ENCODE data around the gene POLR3F. TPM values are rescaled to one million over a fixed set of nuclear protein-coding genes. Genes with fewer than 3 reads are reported as not detected.

Gene POLR3F, protein sequence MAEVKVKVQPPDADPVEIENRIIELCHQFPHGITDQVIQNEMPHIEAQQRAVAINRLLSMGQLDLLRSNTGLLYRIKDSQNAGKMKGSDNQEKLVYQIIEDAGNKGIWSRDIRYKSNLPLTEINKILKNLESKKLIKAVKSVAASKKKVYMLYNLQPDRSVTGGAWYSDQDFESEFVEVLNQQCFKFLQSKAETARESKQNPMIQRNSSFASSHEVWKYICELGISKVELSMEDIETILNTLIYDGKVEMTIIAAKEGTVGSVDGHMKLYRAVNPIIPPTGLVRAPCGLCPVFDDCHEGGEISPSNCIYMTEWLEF
- total RNA-seq (2022; extraction: Qiagen RNA extraction) = 14.0 to 25.0 TPM (median 14.3 TPM) in 5 replicates

DNA sequence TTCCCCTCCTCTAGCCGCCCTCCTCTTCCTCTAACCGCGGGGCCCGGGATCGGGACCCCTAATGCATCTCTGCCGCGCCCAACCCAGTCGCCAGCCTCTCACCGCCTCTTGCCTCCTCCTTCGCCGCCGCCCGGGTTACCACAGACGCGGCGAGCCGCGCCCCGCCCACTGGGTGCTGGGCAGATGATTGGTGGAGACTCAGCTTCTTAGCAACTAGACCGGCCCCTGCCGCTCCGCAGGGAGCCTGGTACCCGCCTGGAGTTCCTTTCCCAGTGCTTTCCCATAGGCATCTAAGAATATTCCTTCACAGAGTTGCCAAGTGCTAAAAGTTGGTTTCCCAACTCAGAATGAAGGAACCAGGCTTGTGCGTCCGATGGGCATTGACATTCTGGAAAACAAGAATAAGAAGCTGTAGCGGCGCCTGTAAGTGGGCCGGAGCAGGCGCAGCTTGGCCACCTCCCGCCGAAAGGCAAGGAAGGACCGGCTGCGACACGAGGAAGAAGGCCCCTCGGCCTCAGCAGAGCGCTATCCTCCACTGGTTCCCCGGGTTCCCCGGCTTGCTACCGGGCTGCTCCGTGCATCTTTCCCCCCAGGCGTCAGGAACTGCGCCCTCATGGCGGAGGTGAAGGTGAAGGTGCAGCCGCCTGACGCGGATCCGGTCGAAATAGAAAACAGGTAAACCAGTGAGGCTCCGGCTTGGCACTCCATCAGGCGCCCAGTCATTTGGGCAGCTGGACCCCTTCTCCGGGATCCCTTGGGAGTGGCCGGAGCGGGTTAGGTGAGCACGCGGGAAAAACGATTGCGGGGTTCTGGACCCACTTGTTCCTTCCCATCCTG is at the start of gene POLR3F, which contains the start of gene DZANK1:
Gene POLR3F, plus strand, starts transcription at position 497 of the 837 bp plus-strand sequence. Its CDS starts 117 bp downstream, at position 614.
Gene DZANK1, minus strand, starts transcription at position 137 of the 837 bp plus-strand sequence. CDS start 1,672 bp downstream, outside the sequence.

DNA sequence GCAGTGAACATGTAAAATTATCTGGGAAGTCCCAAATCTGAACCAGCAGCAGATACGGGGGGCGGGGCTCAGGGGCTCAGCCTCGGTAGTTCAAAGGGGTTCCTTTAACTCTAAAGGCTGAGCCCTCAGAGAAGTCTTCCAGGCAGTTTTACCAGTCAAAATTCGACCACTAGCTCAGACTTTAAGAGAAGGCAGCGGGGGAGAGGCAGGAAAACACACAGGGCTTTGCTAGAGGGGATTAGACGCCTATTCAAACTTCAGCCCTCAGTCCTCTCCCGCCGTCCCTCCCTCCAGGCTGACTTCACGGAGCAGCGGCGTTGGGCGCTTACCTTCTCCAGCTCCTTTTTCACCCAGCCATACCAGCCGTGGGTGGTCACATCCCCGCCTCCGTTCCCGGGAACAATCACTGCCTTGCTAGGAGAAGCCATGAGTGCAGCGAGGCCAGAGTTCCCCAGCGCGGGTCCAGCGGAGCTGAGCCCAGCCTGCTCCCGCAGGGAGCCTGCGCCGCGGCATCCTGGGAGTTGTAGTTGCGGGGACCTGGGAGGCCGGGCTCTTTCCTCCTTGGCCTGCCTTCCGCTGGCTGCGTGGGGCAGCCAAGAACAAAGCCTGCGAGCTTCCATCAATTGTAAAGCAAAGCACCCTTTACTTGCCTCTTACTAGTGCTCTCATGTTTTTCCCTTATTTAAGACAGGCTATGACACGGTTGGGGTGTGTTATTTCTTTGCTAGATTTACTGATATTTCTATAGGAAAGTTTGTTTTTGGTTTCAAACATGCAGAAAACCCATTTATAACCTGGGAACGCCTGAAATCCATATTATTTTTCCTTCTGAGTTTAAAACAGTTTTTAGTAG is 29.8 kb downstream of the POLR3F start, which contains the start of gene RBBP9:
Gene RBBP9, minus strand, starts transcription at position 486 of the 853 bp plus-strand sequence. Its CDS starts 58 bp downstream, at position 428.

DNA sequence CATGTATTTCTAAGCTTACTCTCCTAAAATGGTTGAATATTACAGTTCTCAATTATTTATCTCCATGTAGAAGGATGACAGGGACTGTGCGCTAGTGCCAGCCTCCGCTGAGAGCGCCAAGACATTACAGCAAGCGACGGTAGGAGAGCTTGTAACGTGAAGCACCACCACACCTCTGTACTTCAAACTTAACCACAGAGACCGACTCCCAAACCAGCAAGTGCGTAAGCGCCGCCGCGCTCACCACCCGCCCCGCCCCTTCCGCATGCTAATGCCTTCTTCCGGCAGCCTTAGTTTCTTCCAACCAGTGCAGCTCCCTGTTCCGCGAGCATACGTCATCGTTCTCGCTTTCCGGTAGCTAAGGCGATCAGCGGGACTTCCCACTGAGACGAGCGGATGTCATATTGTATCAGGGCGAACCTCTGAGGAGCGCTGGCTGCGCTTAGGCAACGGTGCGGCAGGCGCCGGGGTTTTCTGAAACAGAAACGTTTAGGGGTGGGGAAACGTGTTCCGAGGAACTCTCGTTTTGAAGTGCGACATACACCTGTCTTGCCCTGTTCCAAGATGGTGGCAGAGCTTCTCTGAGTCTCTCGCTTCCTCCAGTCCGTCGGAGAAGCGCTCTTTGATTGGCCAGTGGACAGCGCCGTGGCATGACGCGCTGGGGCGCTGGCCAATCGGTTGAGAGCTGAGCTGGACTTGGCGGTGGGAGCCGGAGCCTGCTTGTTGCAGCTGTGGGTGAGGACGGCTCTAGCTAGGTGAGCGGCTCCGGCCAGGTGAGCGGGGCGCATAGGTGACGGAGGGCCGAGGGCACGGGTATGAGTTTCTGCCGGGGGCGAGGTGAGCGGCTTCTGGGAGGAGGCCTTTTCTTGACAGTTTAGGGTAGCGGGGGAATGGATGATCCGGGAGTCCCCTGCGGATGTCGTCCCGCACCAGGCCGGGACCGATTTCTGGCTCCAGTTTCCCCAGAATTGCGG is 40.3 kb downstream of the POLR3F start, which contains the start of gene SEC23B:
Gene SEC23B, plus strand, starts transcription at position 723 of the 974 bp plus-strand sequence. CDS start 2,896 bp downstream, outside the sequence.

Other genes with a start within 250 kb of the POLR3F start
- 10.4 to 12.8 TPM (median 11.0 TPM) in 5 replicates for gene ZNF133, start 178.9 kb upstream of the POLR3F start, total RNA-seq (2022; extraction: Qiagen RNA extraction)
- 2.1 to 2.5 TPM (median 2.3 TPM) in 5 replicates for gene DZANK1, start 360 bp upstream of the POLR3F start, total RNA-seq (2022; extraction: Qiagen RNA extraction)
- 12.0 to 13.9 TPM (median 12.8 TPM) in 5 replicates for gene RBBP9, start 29.8 kb downstream of the POLR3F start, total RNA-seq (2022; extraction: Qiagen RNA extraction)
- 49.5 to 56.0 TPM (median 51.0 TPM) in 5 replicates for gene SEC23B, start 40.5 kb downstream of the POLR3F start, total RNA-seq (2022; extraction: Qiagen RNA extraction)
- gene SMIM26, start 100.0 kb downstream of the POLR3F start, total RNA-seq (2022; extraction: Qiagen RNA extraction) = 123 to 146 TPM (median 127 TPM) in 5 replicates
- 76.2 to 83.8 TPM (median 78.1 TPM) in 5 replicates for gene DTD1, start 120.7 kb downstream of the POLR3F start, total RNA-seq (2022; extraction: Qiagen RNA extraction)